A673 (cell line): ENCODE measurements around the gene STX5. TPM values are rescaled to one million over a fixed set of nuclear protein-coding genes. Genes with fewer than 3 reads are reported as not detected.
"Not testable (repeated sequence)": the region's sequence is repeated elsewhere in the genome, so short reads cannot be mapped to it uniquely, and the experiment has no call there.

Source experiments
- BruUV-seq: library from RNA; stranded (reverse); fragments of 400-500 nt; replicated peaks from 2 replicates; lab custom pipeline; 2021; lab: Mats Ljungman, UMichigan
- CTCF ChIA-PET: fragments of 300-600 bp; sonication (Branson Sonifier 250); formaldehyde crosslinking; loops from one replicate; lab custom pipeline; 2022; ENCODE audit warnings: antibody characterized with exemption; lab: Charles Lee
- POLR2A ChIA-PET: fragments of 300-600 bp; sonication (Branson Sonifier 250); formaldehyde crosslinking; loops from one replicate; lab custom pipeline; 2022; ENCODE audit warnings: antibody characterized with exemption; ENCODE audit not compliant: low non-redundant PET; lab: Charles Lee
- DNase-seq: peaks from one replicate; pipeline ENCODE4 v3.0.0-alpha.2; 2015; ENCODE audit warnings: low spot score
- H3K27ac ChIP-seq: fragments of 200-600 bp; sonication (generic); 2 replicates; pipeline ENCODE4 v1.5.1; 2016; ENCODE audit warnings: mixed run types, low read depth, mild to moderate bottlenecking, mixed read lengths, antibody characterized with exemption, low read length; ENCODE audit not compliant: poor library complexity, severe bottlenecking
- H3K27me3 ChIP-seq: fragments of 200-600 bp; sonication (generic); replicated peaks from 2 replicates; pipeline ENCODE4 v1.6.1; 2017; ENCODE audit warnings: mixed run types, low read depth, mild to moderate bottlenecking, mixed read lengths, antibody characterized with exemption, low read length; ENCODE audit not compliant: insufficient read depth, poor library complexity
- H3K36me3 ChIP-seq: fragments of 200-600 bp; sonication (generic); 2 replicates; pipeline ENCODE4 v1.6.1; 2016; ENCODE audit warnings: mixed run types, mild to moderate bottlenecking, mixed read lengths, antibody characterized with exemption, low read length; ENCODE audit not compliant: insufficient read depth, poor library complexity, severe bottlenecking
- H3K4me1 ChIP-seq: fragments of 200-600 bp; sonication (generic); 2 replicates; pipeline ENCODE4 v1.6.1; 2017; ENCODE audit warnings: mixed run types, mild to moderate bottlenecking, mixed read lengths, antibody characterized with exemption, low read length; ENCODE audit not compliant: insufficient read depth, poor library complexity, severe bottlenecking
- H3K4me3 ChIP-seq: fragments of 200-600 bp; sonication (generic); 2 replicates; pipeline ENCODE4 v1.5.1; 2016; ENCODE audit warnings: low read depth, mixed run types, mild to moderate bottlenecking, mixed read lengths, low read length; ENCODE audit not compliant: poor library complexity, severe bottlenecking
- H3K9me3 ChIP-seq: fragments of 200-600 bp; sonication (generic); 2 replicates; pipeline ENCODE4 v1.6.1; 2016; ENCODE audit warnings: mixed run types, low read depth, mild to moderate bottlenecking, mixed read lengths, antibody characterized with exemption, low read length; ENCODE audit not compliant: poor library complexity, severe bottlenecking
- CTCF ChIP-seq: fragments of 300-800, 200-600 bp; sonication (generic); conservative IDR thresholded peaks from 2 replicates; pipeline ENCODE4 v1.5.1; 2017; ENCODE audit warnings: low read depth, mild to moderate bottlenecking, antibody characterized with exemption, low read length, moderate library complexity, mixed read lengths
- EZH2 ChIP-seq: fragments of 200-600 bp; sonication (generic); IDR thresholded peaks from 2 replicates; pipeline ENCODE4 v1.6.1; 2017; ENCODE audit warnings: borderline replicate concordance, low read depth, mild to moderate bottlenecking, mixed read lengths, antibody characterized with exemption, low read length; ENCODE audit not compliant: poor library complexity, severe bottlenecking
- intact Hi-C: fragments of 100-400 bp; cut with micrococcal nuclease; formaldehyde crosslinking; loops from one replicate; pipeline ENCODE4 v1.10.0; 2022; ENCODE audit not compliant: unreplicated experiment
- total RNA-seq: library from RNA; stranded (reverse); gene quantifications from 2 replicates; pipeline ENCODE4 v1.2.3, GENCODE V29; 2021

The STX5 gene
- total RNA-seq, 1 experiment from 2014 or later: 29.2 TPM

- TSS peak; percentile 96 for BruUV-seq
- Histone ChIP-seq H3K36me3 (peaks cover 16% of the 10 kb centered on the region), H3K9me3 (no peaks in the 10 kb centered on the region), H3K27me3 (no peaks in the 10 kb centered on the region), H3K4me3 (peak overlapping the region; percentile 44), H3K27ac (peak overlapping the region; percentile 99), H3K4me1 (peaks cover 17% of the 10 kb centered on the region)
- intact Hi-C loops: loop anchor here (1.0 to 5.0 kb wide), 3 partner anchors 40 to 113 kb away; partner anchors contain the start of genes TMEM179B and TTC9C
- CTCF ChIA-PET: interaction anchor here (0.9 kb wide), 1 partner anchor 41 kb away, joined by 11 read pairs; no protein-coding TSS in a partner anchor
- POLR2A ChIA-PET: interaction anchor here (0.6 to 2.2 kb wide), 16 partner anchors 9 to 1937 kb away, joined by 3 to 27 read pairs (median 5); partner anchors contain the start of genes EEF1G, HNRNPUL2, SLC3A2 and STX5
- DNase-seq: peak; percentile 100
- TF ChIP-seq EZH2 (no peak), CTCF (no peak)
Measured at GRCh38 chr11:62841361-62842170, 9.7 kb upstream of the STX5 start.

- H3K36me3 ChIP-seq: peaks cover 23% of the 10 kb centered on the region
- not testable (repeated sequence) for BruUV-seq
- POLR2A ChIA-PET: interaction anchor here (0.6 to 2.2 kb wide), 16 partner anchors 9 to 1938 kb away, joined by 3 to 27 read pairs (median 5); partner anchors contain the start of genes EEF1G, HNRNPUL2, SLC3A2 and STX5
Measured at GRCh38 chr11:62840721-62841360, 9.0 kb upstream of the STX5 start.

GRCh38 chr11:62839050-62839945, 7.4 kb upstream of the STX5 start, which contains the start of gene WDR74:
TSS of gene WDR74 (minus strand) at chr11:62839590. CDS start at chr11:62839570, 20 bp downstream.
- ChIA-PET POLR2A (interaction anchor here (0.6 to 0.7 kb wide), 2 partner anchors 53 to 109 kb away, joined by 3 to 4 read pairs; no protein-coding TSS in a partner anchor), CTCF (interaction anchor here (0.6 kb wide), 1 partner anchor 53 kb away, joined by 4 read pairs; no protein-coding TSS in a partner anchor)
- peak within 1 kb of the TSS; percentile 81 for H3K4me3 ChIP-seq
- no TSS peak for BruUV-seq
- intact Hi-C loops: no loop called here
- H3K27me3 ChIP-seq: no peaks in the 10 kb centered on the region
- TF ChIP-seq CTCF (no peak), EZH2 (no peak)
- DNase-seq: peak; percentile 98
- H3K36me3 ChIP-seq: peaks cover 38% of the 10 kb centered on the region
- peaks cover 17% of the 10 kb centered on the region for H3K4me1 ChIP-seq
- peak within 1 kb of the TSS; percentile 83 for H3K27ac ChIP-seq
- no peaks in the 10 kb centered on the region for H3K9me3 ChIP-seq

More at GRCh38 chr11:62840721-62841360, 9.0 kb upstream of the STX5 start:
- peak overlapping the region; percentile 83 for H3K27ac ChIP-seq
- peaks cover 17% of the 10 kb centered on the region for H3K4me1 ChIP-seq
- CTCF ChIA-PET: interaction anchor here (0.9 kb wide), 1 partner anchor 41 kb away, joined by 11 read pairs; no protein-coding TSS in a partner anchor
- H3K4me3 ChIP-seq: peak overlapping the region; percentile 81
- not testable (repeated sequence) for H3K9me3 ChIP-seq, H3K27me3 ChIP-seq
- intact Hi-C loops: loop anchor here (1.0 to 5.0 kb wide), 3 partner anchors 40 to 113 kb away; partner anchors contain the start of genes TMEM179B and TTC9C
- DNase-seq: peak; percentile 99
